Measurements from ENCODE around the gene GSTA1.
A peak's percentile ranks its signal among the peaks of the same experiment; 100 is the strongest.
"Not testable (repeated sequence)": the region's sequence is repeated elsewhere in the genome, so short reads cannot be mapped to it uniquely, and the experiment has no call there.

Gene GSTA1

GRCh38 chr6:52788478-52788877 lies 15.1 kb downstream of the GSTA1 start:
- DNase-seq (ENCODE audit: low read depth): no peak
- TF ChIP-seq CTCF (conservative IDR thresholded peaks at IDR 0.05; ENCODE audit: low read depth, low read length): no peak
- H3K4me3 ChIP-seq (ENCODE audit: low read length): no peak overlapping the region

- TF ChIP-seq CTCF (conservative IDR thresholded peaks at IDR 0.05; ENCODE audit: low read depth, low read length): no peak
- DNase-seq (ENCODE audit: low read depth): no peak
- no peak overlapping the region for H3K4me3 ChIP-seq (ENCODE audit: low read length)
Measured at GRCh38 chr6:52787917-52788316, 15.7 kb downstream of the GSTA1 start.

- DNase-seq (ENCODE audit: low read depth): no peak
- no peak overlapping the region for H3K4me3 ChIP-seq (ENCODE audit: low read length)
- no peak for TF ChIP-seq CTCF (conservative IDR thresholded peaks at IDR 0.05; ENCODE audit: low read depth, low read length)
Measured at GRCh38 chr6:52786249-52786956, 17.2 kb downstream of the GSTA1 start.

- H3K4me3 ChIP-seq (ENCODE audit: low read length); DNase-seq (ENCODE audit: low read depth): not testable (repeated sequence)
Measured at GRCh38 chr6:52782696-52783274, 20.8 kb downstream of the GSTA1 start.

GRCh38 chr6:52782209-52782608 lies 21.4 kb downstream of the GSTA1 start:
- H3K4me3 ChIP-seq (ENCODE audit: low read length); DNase-seq (ENCODE audit: low read depth): not testable (repeated sequence)

- DNase-seq (ENCODE audit: low read depth): no peak
- no peak for TF ChIP-seq CTCF (conservative IDR thresholded peaks at IDR 0.05; ENCODE audit: low read depth, low read length)
- H3K4me3 ChIP-seq (ENCODE audit: low read length): no peak overlapping the region
Measured at GRCh38 chr6:52779237-52779636, 24.4 kb downstream of the GSTA1 start.

- H3K4me3 ChIP-seq (ENCODE audit: low read length); DNase-seq (ENCODE audit: low read depth): not testable (repeated sequence)
Measured at GRCh38 chr6:52776711-52777351, 26.8 kb downstream of the GSTA1 start.

GRCh38 chr6:52769399-52769798 lies 34.2 kb downstream of the GSTA1 start:
- H3K4me3 ChIP-seq (ENCODE audit: low read length): not testable (repeated sequence)
- DNase-seq (ENCODE audit: low read depth): peak; percentile 21

GRCh38 chr6:52767658-52768057 lies 36.0 kb downstream of the GSTA1 start:
- DNase-seq (ENCODE audit: low read depth); H3K4me3 ChIP-seq (ENCODE audit: low read length): not testable (repeated sequence)

GRCh38 chr6:52763322-52763916 lies 40.2 kb downstream of the GSTA1 start, which contains the start of gene GSTA2:
Gene GSTA2, minus strand, starts transcription at chr6:52763475. Its CDS starts 5,528 bp downstream, at chr6:52757947.
- not testable (repeated sequence) for DNase-seq (ENCODE audit: low read depth)

GRCh38 chr6:52761673-52762491 lies 41.7 kb downstream of the GSTA1 start:
- not testable (repeated sequence) for DNase-seq (ENCODE audit: low read depth); H3K4me3 ChIP-seq (ENCODE audit: low read length)

More at GRCh38 chr6:52763322-52763916, 40.2 kb downstream of the GSTA1 start, which contains the start of gene GSTA2:
- H3K4me3 ChIP-seq (ENCODE audit: low read length): not testable (repeated sequence)

Measured in retinal pigment epithelial cell (primary cell).